Neural cell (in vitro differentiated cells): ENCODE data around the gene TXNDC16. TPM values are rescaled to one million over a fixed set of nuclear protein-coding genes. Genes with fewer than 3 reads are reported as not detected.

Experiments
- H2AFZ ChIP-seq: fragments of 200-600, 300-800 bp; sonication (generic), shearing (Covaris generic); 2 replicates; pipeline ENCODE4 v1.6.0; 2014; ENCODE audit warnings: low read depth, mild to moderate bottlenecking, antibody characterized with exemption, low read length, moderate library complexity
- H3F3A ChIP-seq: fragments of 200-600 bp; shearing (Covaris generic); 2 replicates; pipeline ENCODE4 v1.6.1; 2016; ENCODE audit warnings: mild to moderate bottlenecking, moderate library complexity, mixed read lengths, antibody characterized with exemption, low read length; ENCODE audit not compliant: insufficient read depth, poor library complexity, severe bottlenecking
- H3K27ac ChIP-seq: fragments of 200-600, 300-800 bp; sonication (generic), shearing (Covaris generic); 2 replicates; pipeline ENCODE4 v1.5.1; 2014; ENCODE audit warnings: mild to moderate bottlenecking, low read length, moderate library complexity
- H3K27me3 ChIP-seq: fragments of 300-800, 200-600 bp; sonication (generic), shearing (Covaris generic); 2 replicates; pipeline ENCODE4 v1.6.0; 2014; ENCODE audit warnings: mild to moderate bottlenecking, low read depth, low read length, moderate library complexity; ENCODE audit not compliant: insufficient read depth
- H3K36me3 ChIP-seq: fragments of 300-800, 200-600 bp; sonication (generic), shearing (Covaris generic); 2 replicates; pipeline ENCODE4 v1.5.1; 2014; ENCODE audit warnings: mild to moderate bottlenecking, antibody characterized with exemption, low read length, moderate library complexity; ENCODE audit not compliant: insufficient read depth
- H3K4me2 ChIP-seq: fragments of 300-800, 200-600 bp; sonication (generic), shearing (Covaris generic); 2 replicates; pipeline ENCODE4 v1.6.0; 2014; ENCODE audit warnings: mild to moderate bottlenecking, low read length
- H3K4me3 ChIP-seq: fragments of 300-800, 200-600 bp; sonication (generic), shearing (Covaris generic); 2 replicates; pipeline ENCODE4 v1.5.1; 2014; ENCODE audit warnings: mild to moderate bottlenecking, low read length, moderate library complexity
- H3K79me2 ChIP-seq: fragments of 200-600 bp; shearing (Covaris generic); replicated peaks from 2 replicates; pipeline ENCODE4 v1.6.0; 2014; ENCODE audit warnings: mild to moderate bottlenecking, low read length, moderate library complexity; ENCODE audit not compliant: insufficient read depth
- H3K9ac ChIP-seq: fragments of 300-800, 200-600 bp; sonication (generic), shearing (Covaris generic); 2 replicates; pipeline ENCODE4 v1.6.1; 2016; ENCODE audit warnings: mild to moderate bottlenecking, low read length, mixed read lengths
- H3K9me2 ChIP-seq: fragments of 200-600 bp; shearing (Covaris generic); 2 replicates; pipeline ENCODE4 v1.6.1; 2016; ENCODE audit warnings: mild to moderate bottlenecking, low read length, mixed read lengths; ENCODE audit not compliant: insufficient read depth
- H3K9me3 ChIP-seq: fragments of 200-600, 300-800 bp; sonication (generic), shearing (Covaris generic); 2 replicates; pipeline ENCODE4 v1.6.1; 2016; ENCODE audit warnings: mild to moderate bottlenecking, mixed run types, low read length, moderate library complexity, mixed read lengths
- H4K20me1 ChIP-seq: fragments of 200-600 bp; shearing (Covaris generic); 2 replicates; pipeline ENCODE4 v1.6.1; 2016; ENCODE audit warnings: mild to moderate bottlenecking, mixed run types; ENCODE audit not compliant: insufficient read depth
- CTCF ChIP-seq: fragments of 450-650 bp; IDR thresholded peaks from 2 replicates; pipeline ENCODE4 v1.5.1; 2014; ENCODE audit warnings: antibody characterized with exemption, mild to moderate bottlenecking, moderate library complexity; ENCODE audit not compliant: poor library complexity, severe bottlenecking
- EP300 ChIP-seq: fragments of 450-650 bp; conservative IDR thresholded peaks from 2 replicates; pipeline ENCODE4 v1.6.1; 2014; ENCODE audit warnings: antibody characterized with exemption, mild to moderate bottlenecking, moderate library complexity; ENCODE audit not compliant: poor library complexity, severe bottlenecking
- EZH2 ChIP-seq: fragments of 200-600, 300-800 bp; shearing (Covaris generic), sonication (generic); IDR thresholded peaks from 2 replicates; pipeline ENCODE4 v1.6.1; 2014; ENCODE audit warnings: antibody characterized with exemption, low read length, borderline replicate concordance, mild to moderate bottlenecking; ENCODE audit not compliant: insufficient read depth, poor library complexity, severe bottlenecking
- MXI1 ChIP-seq: fragments of 450-650 bp; conservative IDR thresholded peaks from 2 replicates; pipeline ENCODE4 v1.6.1; 2014; ENCODE audit warnings: antibody characterized with exemption, mild to moderate bottlenecking; ENCODE audit not compliant: poor library complexity, severe bottlenecking
- POLR2AphosphoS5 ChIP-seq: IDR thresholded peaks from 2 replicates; pipeline ENCODE4 v1.6.1; 2012
- RAD21 ChIP-seq: fragments of 450-650 bp; conservative IDR thresholded peaks from 2 replicates; pipeline ENCODE4 v1.6.1; 2014; ENCODE audit warnings: antibody characterized with exemption, mild to moderate bottlenecking, moderate library complexity
- REST ChIP-seq: IDR thresholded peaks from 2 replicates; pipeline ENCODE4 v1.6.1; 2012; ENCODE audit warnings: borderline replicate concordance
- SMC3 ChIP-seq: fragments of 450-650 bp; conservative IDR thresholded peaks from 2 replicates; pipeline ENCODE4 v1.6.1; 2014; ENCODE audit warnings: antibody characterized with exemption, mild to moderate bottlenecking, moderate library complexity; ENCODE audit not compliant: poor library complexity
- TAF1 ChIP-seq: IDR thresholded peaks from 2 replicates; pipeline ENCODE4 v1.6.1; 2012; ENCODE audit warnings: low read depth
- polyA plus RNA-seq: library from polyadenylated mRNA; depleted of rRNA; stranded (reverse); fragments of >200 nt; gene quantifications from 2 replicates; pipeline ENCODE4 v1.2.3, GENCODE V29; 2014

TXNDC16 gene
- polyA plus RNA-seq, 1 donor from 2014 or later: 58.4 TPM

GRCh38 chr14:52596861-52597260, 44.6 kb upstream of the TXNDC16 start:
- no peaks in the 10 kb centered on the region for H3K27me3 ChIP-seq
- no peak overlapping the region for H3K4me2 ChIP-seq
- H3F3A ChIP-seq: no peaks in the 10 kb centered on the region
- no peaks in the 10 kb centered on the region for H4K20me1 ChIP-seq
- no peaks in the 10 kb centered on the region for H3K9me2 ChIP-seq
- H2AFZ ChIP-seq: no peak overlapping the region
- peaks cover 3% of the 10 kb centered on the region for H3K79me2 ChIP-seq
- H3K9ac ChIP-seq: no peak overlapping the region
- no peak overlapping the region for H3K27ac ChIP-seq
- H3K9me3 ChIP-seq: no peaks in the 10 kb centered on the region
- no peak overlapping the region for H3K4me3 ChIP-seq
- H3K36me3 ChIP-seq: no peaks in the 10 kb centered on the region
- TF ChIP-seq EZH2 (no peak), TAF1 (no peak), POLR2AphosphoS5 (no peak), RAD21 (no peak), SMC3 (no peak), CTCF (no peak), MXI1 (no peak), REST (no peak), EP300 (no peak)

- Histone ChIP-seq H2AFZ (no peak overlapping the region), H3K79me2 (peaks cover 3% of the 10 kb centered on the region), H3F3A (no peaks in the 10 kb centered on the region), H3K4me3 (no peak overlapping the region), H3K4me2 (no peak overlapping the region), H3K9ac (no peak overlapping the region), H3K9me2 (no peaks in the 10 kb centered on the region), H3K36me3 (no peaks in the 10 kb centered on the region), H3K27me3 (no peaks in the 10 kb centered on the region), H4K20me1 (no peaks in the 10 kb centered on the region), H3K9me3 (no peaks in the 10 kb centered on the region), H3K27ac (no peak overlapping the region)
- TF ChIP-seq RAD21 (no peak), REST (no peak)
Measured at GRCh38 chr14:52596320-52596719, 44.0 kb upstream of the TXNDC16 start.
